ENCODE measurements around the gene MLEC.

- TF ChIP-seq POLR2A (IDR thresholded peaks at IDR 0.05; ENCODE audit: low read depth, low read length), result no peak
- TF ChIP-seq POLR2AphosphoS5 (IDR thresholded peaks at IDR 0.05; ENCODE audit: low read depth, low read length), result no peak
- TF ChIP-seq SPI1 (IDR thresholded peaks at IDR 0.05; ENCODE audit: low read depth, low read length), result no peak
These were observed 40.9 kb upstream of the MLEC start for GRCh38 chr12:120646044-120646443.
